COLO668 (cell line): ENCODE measurements around the gene ZNF800.

Experiments
- DNase-seq: peaks from one replicate; lab custom pipeline; 2025; ENCODE audit not compliant: unreplicated experiment; lab: John Stamatoyannopoulos, UW

The ZNF800 gene

DNA sequence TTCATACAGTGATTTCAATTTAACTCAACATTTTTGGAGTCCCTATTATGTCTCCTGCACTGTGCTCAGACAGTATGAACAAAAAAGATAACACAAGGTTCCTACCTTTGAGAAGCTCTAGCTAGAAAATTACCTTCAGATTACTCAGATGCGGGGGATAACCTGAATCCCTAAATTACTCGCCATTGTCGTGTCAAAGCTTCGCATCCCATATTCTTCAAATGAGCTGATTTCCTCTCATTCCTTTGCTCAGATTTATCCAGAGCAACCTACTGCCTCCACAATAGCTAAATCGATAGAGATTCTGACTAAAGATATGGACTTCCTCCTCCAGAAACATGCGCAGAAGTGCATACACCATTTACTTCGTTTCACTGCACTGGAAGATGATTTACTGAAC, 42.6 kb downstream of the ZNF800 start:
- DNase-seq, result no peak

- DNase-seq, result no peak
Measured at GRCh38 chr7:127348247-127348631, 44.3 kb downstream of the ZNF800 start.

- DNase-seq, result peak; percentile 88
Measured at GRCh38 chr7:127347567-127348246, 44.8 kb downstream of the ZNF800 start.

DNA sequence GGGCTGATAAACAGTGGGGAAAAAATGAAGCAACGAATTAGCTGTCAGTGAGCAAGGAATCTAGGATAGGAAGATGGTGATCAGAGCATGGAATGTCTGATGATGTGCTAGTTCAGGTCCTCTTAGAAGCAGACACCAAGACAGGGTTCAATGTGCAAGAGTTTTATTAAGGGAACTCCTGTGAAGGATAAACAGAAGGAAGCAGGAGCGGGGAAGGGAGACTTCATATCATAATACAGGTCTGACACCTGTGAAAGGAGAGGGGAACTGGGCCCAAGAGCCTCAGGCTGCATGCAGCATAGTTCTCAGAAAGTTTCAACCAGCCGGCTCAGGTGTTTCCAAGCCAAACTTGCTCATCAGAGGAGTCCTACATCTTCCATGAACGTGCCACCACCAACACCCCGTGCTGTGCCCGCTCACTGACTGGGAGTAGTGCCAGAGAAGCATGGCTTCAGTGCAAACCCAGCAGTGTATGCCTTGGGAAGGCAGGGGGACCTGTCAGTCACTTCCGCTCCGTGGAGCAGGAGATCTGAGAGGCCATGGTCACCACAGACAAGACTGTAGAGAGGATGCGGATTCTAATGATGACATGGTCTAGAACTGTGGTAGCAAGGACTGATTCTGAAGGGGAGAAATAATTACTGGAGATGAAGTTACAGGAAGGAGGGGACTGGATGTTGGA, 45.8 kb downstream of the ZNF800 start:
- no peak for DNase-seq

GRCh38 chr7:127342596-127342995, 49.9 kb downstream of the ZNF800 start:
- no peak for DNase-seq

DNA sequence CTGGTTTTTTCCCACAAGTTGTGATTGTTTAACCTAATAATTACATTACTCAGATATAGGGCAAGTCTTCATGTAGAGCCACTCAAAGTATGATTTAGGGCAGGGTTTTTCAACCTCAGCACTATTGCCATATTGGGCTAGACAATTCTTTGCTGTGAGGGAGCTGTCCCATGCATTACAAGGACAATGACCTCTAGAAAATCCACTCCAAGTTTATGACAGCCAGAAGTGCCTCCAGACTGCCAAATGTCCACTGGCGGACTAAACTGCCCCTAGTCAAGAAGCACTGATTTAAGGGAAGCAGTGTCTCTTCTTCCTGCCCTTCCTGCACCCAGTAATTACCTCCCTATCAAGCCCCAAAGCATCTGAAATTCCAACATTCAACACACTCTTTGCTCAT, 54.4 kb downstream of the ZNF800 start:
- no peak for DNase-seq

GRCh38 chr7:127337581-127337980, 54.9 kb downstream of the ZNF800 start:
- DNase-seq, result no peak

GRCh38 chr7:127336458-127336857, 56.0 kb downstream of the ZNF800 start:
- no peak for DNase-seq

DNA sequence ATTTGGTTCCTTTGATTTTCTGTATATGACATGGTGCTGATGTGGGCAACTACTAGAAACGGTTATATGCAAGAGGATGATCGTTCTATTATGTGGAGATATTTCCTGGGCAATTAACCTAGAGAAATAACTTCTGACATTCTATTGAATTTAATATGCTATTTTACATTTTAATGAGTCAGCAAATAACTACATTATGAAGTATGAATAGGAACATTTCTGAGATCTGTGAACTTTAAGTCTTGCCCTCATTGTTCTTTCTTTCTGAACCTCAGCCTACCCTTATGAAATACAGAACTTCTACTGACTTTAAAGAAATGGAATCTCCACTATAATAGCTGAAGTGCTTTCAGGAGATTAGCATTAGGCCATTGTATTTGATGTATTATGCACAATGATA, 59.6 kb downstream of the ZNF800 start:
- DNase-seq, result no peak

DNA sequence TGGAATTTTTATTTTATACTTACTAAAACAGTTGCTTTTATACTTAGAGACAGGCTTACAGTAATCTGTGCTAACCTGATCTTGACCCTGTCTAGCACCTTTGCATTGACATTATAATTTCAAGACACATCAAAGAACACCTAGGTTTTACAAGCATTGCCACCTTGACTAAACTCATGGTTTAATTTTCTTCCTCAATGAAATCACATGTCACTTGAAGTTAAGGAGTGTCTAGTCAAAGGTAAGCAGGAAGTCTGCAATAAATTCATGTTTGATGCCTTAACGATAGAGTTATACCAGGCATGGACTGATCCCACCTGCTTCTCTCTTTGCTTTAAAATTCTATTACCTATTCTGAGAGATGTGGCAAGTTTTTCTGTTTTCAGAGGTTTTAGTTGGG, 62.4 kb downstream of the ZNF800 start:
- no peak for DNase-seq

DNA sequence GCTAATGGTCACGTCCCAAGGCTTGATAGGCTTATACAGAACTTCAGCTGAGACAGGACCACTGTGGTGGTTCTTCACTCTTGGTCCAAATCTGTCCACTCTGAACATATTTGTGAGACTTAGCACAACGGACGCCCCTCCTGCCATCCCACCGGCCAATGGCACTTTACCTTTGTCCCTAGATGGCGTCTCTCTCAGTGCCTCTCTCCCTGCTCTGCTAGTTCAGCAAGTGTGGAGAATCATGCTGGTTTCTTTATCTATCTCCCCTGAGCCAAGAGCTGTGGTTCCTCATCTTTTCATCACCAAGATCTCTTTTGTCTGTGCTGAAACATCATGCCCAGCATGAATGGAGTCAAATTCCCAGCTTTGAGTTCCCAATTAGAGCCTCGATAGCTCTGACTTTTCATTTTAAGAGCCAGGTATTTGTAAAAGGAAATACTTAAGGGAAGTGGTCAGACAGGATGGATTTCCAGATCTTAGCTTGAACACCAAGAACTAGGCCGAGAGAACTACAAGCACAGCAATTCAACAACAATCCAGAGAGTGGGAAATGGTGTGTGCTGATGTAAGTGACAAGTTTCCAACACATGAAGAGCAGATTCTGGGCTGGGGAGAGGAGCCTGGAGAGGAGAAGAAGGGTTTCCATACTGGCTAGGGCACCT, 69.5 kb downstream of the ZNF800 start:
- DNase-seq, result no peak

DNA sequence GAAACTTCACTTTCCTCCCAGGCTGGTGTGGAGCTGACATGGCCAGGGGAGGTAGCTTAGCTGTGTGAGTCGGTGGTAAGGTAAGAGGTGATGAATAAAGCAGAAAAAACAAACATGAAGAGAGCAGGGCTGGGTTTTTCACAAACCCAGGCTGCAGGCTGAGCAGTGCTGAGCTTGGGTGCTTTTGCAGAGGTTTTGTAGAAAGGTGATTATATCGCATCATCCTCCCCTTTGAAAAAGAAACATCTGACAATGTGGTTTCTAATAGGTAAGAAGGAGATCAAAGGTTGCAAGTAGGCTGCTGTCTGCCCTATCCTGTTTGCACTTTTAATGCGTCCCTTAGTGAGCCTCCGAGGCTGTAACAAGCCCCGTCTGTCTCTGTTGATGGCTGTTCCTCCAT, 70.2 kb downstream of the ZNF800 start:
- DNase-seq, result no peak

DNA sequence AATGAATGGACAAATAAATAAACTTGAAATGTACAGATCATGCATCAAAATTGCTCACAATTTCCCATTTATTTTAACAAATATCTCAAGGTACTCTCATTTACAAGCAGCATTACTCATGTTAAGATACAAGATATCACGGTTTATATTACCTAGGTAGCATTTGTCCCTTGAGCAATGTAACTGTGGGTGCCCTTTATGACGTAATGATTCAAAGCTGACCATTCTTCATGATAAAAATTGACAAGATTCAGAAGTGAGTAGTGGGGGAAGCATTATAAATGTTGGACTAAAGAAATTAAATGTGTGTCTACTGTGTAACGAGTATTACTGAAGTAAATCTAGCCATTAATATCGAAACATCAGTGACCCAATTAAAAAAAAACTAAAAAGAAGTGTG, 71.5 kb downstream of the ZNF800 start:
- DNase-seq, result no peak
